Measurements from ENCODE around the gene BMP10.
"Not testable (repeated sequence)": the region's sequence is repeated elsewhere in the genome, so short reads cannot be mapped to it uniquely, and the experiment has no call there.

The BMP10 gene

GRCh38 chr2:68871159-68871764, at the start of gene BMP10:
TSS of gene BMP10 (minus strand) at chr2:68871397. CDS start at chr2:68871358, 39 bp downstream.
- no peak for DNase-seq

- DNase-seq, result no peak
Observed at GRCh38 chr2:68920481-68921170, 49.4 kb upstream of the BMP10 start.

GRCh38 chr2:68918497-68918896, 47.3 kb upstream of the BMP10 start:
- DNase-seq, result no peak

- no peak for DNase-seq
Observed at GRCh38 chr2:68917034-68917718, 46.0 kb upstream of the BMP10 start.

DNA sequence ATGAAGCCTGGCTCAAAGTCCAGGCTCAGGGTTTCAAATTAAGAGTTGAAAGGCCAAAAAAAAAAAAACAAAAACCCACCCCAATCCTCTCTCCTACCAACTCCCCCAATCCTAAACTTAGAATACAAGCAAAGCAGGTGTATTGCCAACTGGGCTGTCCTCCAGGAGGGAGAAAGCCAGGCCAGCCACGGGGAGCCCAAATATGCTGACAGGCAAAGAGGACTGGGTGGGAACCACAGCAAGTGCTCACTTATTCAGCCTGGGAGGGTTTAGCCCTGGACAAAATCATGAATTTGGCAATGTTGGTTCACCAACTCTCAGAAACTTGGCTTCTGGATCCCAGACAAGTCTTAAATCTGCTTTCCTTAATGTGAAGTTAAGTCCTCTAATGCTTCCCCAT, 45.0 kb upstream of the BMP10 start:
- no peak for DNase-seq

DNA sequence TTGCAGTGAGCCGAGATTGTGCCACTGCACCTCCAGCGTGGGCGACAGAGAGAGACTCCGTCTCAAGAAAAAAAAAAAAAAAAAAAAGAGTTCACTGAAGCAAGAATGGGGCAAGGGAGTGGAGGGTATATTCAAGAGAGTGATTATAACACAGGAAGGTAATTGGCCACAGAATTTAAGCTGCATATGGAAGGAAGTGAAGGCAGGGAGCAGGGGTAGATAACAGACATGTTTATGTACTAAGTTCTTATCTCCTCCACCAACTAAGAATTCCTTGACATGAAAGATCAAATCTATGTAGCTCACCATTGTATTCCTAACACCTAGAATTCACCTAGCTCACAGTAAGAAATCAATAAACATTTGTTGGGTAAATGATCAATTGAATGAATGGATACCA, 44.2 kb upstream of the BMP10 start:
- no peak for DNase-seq

GRCh38 chr2:68913359-68913758, 42.2 kb upstream of the BMP10 start:
- DNase-seq, result no peak

DNA sequence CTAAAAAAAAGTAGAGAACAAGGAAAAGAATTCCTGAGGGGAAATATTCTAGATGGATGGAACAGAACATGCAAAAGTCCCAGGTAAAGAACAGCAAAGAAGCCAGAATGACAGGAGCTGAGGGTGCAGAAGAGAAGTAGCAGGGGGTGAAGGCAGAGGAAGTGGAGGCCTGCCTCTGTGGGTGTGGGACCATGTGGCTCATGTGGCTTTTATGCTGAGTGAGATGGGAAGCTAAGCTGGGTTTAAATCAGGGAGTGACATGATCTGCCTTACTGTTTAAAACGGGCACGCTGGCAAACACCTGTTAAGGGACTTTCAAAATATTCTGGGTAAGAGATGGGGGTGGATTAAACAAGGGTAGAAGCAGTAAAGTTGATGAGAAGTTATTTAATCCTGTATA, 41.5 kb upstream of the BMP10 start:
- DNase-seq, result no peak

- DNase-seq, result no peak
Observed at GRCh38 chr2:68912111-68912510, 40.9 kb upstream of the BMP10 start.

- DNase-seq, result no peak
Observed at GRCh38 chr2:68911709-68912108, 40.5 kb upstream of the BMP10 start.

DNA sequence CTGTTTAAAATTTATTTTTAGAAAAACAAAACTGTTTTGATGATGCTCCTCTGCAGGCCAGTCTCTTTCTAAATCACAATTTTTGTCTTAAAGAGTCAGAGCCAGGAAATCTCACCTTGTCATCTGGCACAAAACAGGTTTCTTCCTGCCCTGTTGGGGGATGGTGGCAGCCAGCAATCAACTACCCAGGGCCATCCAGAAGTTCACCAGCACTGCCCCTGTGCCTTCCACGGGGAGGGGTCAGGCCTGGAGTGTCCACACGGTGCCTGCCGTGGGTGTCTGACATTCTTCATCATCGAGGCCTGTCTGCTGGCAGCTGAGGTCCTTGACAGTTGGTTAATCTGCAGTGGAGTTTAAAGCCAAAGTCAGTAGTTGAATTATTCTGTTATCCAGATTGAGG, 40.0 kb upstream of the BMP10 start:
- DNase-seq, result no peak

GRCh38 chr2:68909793-68910674, 38.8 kb upstream of the BMP10 start:
- DNase-seq, result no peak

DNA sequence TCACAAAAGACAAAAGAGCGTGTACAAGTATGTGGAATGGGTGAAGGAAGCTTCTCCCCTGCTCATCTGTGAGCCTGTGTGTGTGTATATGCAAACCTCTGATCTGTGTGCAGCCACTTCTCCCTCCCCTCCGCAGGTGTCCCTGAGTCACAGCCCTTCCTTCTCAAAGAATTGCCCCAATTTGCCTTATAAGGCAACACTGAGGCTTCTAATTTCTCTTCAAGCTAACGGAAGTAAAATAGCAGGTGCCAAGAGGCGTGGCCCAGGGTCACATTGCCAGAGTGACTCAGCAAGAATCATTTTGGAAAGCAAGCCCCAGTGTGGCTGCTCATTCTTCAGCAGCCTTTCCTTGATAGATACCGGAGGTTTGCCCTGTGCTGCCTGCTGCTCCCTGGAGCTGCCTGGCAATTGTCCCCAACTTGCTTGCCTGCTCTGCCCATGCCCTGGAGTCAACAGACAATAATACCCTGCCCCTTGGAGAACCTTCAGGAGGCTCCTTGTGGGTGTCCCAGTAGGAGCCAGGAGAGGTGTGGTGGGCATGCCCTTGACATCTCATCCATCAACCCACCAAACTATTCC, 37.3 kb upstream of the BMP10 start:
- DNase-seq, result no peak

DNA sequence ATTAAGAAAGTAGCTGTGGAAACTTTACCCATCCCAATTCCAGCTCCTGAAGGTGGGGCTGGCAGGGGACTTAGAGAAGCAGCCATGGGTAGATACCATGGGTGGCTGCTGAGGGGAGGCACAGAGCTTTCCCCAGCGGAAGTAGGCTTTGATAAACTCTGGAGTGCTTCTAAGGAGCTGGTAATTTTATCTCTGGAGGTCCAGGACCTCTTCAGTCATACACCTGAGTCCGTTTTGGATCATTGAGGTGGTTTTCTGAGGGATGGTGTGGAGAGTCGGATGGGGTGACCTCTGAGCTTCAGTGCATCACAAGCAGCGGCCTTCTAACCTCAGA, 36.7 kb upstream of the BMP10 start:
- DNase-seq, result no peak

- DNase-seq, result no peak
Observed at GRCh38 chr2:68907232-68907919, 36.2 kb upstream of the BMP10 start.

DNA sequence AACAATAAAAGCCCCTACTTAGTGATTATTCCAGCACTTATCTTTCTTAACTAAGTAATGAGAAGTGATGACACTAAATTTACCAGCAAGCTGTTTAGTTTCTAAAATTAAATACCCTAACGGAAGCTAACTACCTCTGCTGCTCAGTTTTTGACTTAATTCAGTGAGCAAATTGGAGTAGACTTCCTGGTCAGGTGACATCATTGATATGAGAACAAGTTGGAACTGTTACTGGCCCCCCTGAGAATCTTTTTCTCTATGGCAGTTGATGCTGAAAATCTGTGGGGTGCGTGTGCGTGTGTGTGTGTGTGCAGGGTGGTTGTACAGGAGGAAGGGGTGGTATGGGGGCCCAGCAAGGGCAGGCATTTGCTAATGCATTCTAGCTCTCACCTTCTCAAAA, 35.5 kb upstream of the BMP10 start:
- no peak for DNase-seq

DNA sequence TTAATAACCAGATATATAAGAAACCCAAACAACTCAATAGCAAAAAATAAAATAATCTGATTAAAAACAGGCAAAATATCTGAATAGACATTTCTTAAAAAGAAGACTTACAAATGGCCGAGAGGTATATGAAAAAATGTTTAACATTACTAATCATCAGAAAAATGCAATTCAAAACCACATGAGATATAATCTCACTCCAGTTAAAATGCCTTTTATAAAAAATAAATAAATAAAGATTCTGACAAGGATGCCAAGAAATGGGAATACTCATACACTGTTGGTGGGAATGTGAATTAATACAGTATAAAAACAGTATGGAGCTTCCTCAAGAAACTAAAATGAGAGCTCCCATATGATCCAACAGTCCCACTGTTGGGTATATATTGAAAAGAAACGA, 33.9 kb upstream of the BMP10 start:
- DNase-seq, result no peak

DNA sequence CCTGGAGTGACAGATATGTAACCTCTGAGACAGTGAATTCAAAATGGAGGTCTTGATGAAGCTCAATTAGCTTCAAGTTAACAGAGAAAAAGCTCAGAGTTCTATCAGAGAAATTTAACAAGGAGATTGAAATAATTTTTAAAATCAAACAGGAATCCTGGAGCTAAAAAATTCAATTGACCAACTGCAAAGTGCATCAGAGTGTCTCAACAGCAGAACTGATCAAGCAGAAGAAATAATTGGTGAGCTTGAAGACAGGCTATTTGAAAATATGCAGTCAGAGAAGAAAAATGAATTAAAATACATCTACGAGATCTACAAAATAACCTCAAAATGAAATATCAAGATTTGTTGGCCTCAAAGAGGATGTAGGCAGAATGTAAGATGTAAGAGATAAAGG, 30.4 kb upstream of the BMP10 start:
- no peak for DNase-seq

- no peak for DNase-seq
Observed at GRCh38 chr2:68901199-68901514, 30.0 kb upstream of the BMP10 start.

DNA sequence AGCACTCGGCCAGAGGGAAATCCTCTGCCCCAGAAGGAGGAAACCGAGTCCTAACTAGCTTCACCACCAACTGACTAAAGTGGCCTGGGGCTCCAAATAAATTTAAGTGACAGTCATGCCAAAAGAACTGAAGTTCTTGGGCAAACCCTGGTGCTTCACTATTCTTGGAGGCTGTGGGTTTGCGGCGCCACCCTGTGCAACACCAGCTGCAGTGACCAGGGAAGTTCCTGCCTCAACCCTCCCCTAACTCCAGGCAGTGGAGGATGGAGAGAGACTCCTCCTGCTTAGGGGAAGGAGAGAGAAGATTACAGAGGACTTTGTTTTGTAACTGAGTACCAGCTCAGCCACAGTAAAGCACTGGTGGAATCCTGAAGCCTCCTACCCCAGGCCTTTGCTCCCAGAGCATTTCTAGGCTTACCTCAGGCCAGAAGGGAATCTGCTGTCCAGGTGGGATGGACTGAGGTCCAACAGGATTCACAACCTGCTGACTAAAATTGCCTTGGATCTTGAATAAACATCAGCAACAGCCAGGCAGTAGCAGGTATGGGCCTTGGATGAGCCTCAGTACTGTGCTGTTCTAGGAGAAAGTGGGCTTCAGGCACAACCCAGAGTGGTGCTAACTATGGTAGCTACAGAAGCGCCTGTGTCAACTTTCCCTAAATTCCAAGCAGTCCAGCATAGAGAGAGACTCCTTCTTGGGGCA, 29.4 kb upstream of the BMP10 start:
- no peak for DNase-seq

- DNase-seq, result not testable (repeated sequence)
Observed at GRCh38 chr2:68895981-68896380, 24.8 kb upstream of the BMP10 start.

DNA sequence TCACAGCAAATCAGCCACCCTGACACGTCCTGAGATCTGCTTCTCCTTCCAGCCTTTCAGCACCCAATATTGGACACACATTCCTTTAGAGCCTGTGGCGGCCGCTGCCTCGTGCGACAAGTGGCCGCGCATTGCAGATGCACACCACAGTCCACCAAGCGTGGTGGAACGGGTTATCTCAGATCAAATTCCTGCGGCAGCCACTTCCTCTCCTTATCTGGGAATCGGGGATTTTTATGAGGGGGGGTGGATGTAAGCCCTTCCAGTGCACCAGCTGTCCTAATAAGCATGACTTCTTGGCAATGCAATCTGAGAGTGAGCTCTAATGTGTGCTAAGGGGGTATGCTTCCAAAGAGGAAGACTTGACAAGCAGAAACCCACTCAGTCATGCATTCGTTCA, 18.3 kb upstream of the BMP10 start:
- no peak for DNase-seq
